Muscle layer of duodenum (tissue), 2 donors: ENCODE measurements around the gene DLG1.

Source experiments
- H3K27ac ChIP-seq: one replicate; pipeline ENCODE4 v1.7.0; 2013; ENCODE audit warnings: mild to moderate bottlenecking, low read length
- H3K27me3 ChIP-seq: one replicate; pipeline ENCODE4 v1.7.0; 2013; ENCODE audit warnings: low read depth, mild to moderate bottlenecking, control low read depth, low read length
- H3K36me3 ChIP-seq, 2 donors: one replicate each; pipeline ENCODE4 v1.7.0; 2013; ENCODE audit warnings: low read length in 2 of 2, control low read depth in 1 of 2, mild to moderate bottlenecking in 1 of 2; ENCODE audit not compliant: insufficient read depth in 2 of 2, control insufficient read depth in 1 of 2
- H3K4me1 ChIP-seq, 2 donors: one replicate each; pipeline ENCODE4 v1.7.0; 2013; ENCODE audit warnings: low read length in 2 of 2, mild to moderate bottlenecking in 2 of 2, control low read depth in 1 of 2, moderate library complexity in 1 of 2; ENCODE audit not compliant: insufficient read depth in 2 of 2, control insufficient read depth in 1 of 2
- H3K4me3 ChIP-seq, 2 donors: one replicate each; pipeline ENCODE4 v1.7.0; 2013; ENCODE audit warnings: low read length in 2 of 2, low read depth in 1 of 2, mild to moderate bottlenecking in 1 of 2
- H3K9me3 ChIP-seq, 2 donors: one replicate each; pipeline ENCODE4 v1.7.0; 2013; ENCODE audit warnings: low read length in 2 of 2, control low read depth in 1 of 2, mild to moderate bottlenecking in 1 of 2; ENCODE audit not compliant: control insufficient read depth in 1 of 2
- donor health status: healthy.

The DLG1 gene

GRCh38 chr3:197000211-197000610 lies 298.2 kb downstream of the DLG1 start:
- H3K4me3 ChIP-seq = no peak overlapping the region
- H3K36me3 ChIP-seq = no peaks in the 10 kb centered on the region
- H3K9me3 ChIP-seq = no peaks in the 10 kb centered on the region
- peaks cover 0 to 5% of the 10 kb centered on the region in 2 donors for H3K4me1 ChIP-seq
- no peak overlapping the region for H3K27ac ChIP-seq
- H3K27me3 ChIP-seq = no peaks in the 10 kb centered on the region

GRCh38 chr3:196998966-196999760 lies 299.2 kb downstream of the DLG1 start:
- peaks cover 0 to 5% of the 10 kb centered on the region in 2 donors for H3K4me1 ChIP-seq
- no peaks in the 10 kb centered on the region for H3K27me3 ChIP-seq
- no peaks in the 10 kb centered on the region for H3K36me3 ChIP-seq
- no peak overlapping the region for H3K27ac ChIP-seq
- no peaks in the 10 kb centered on the region for H3K9me3 ChIP-seq
- no peak overlapping the region for H3K4me3 ChIP-seq

GRCh38 chr3:196997311-196997710 lies 301.1 kb downstream of the DLG1 start:
- Histone ChIP-seq H3K9me3 (no peaks in the 10 kb centered on the region), H3K27me3 (no peaks in the 10 kb centered on the region), H3K4me1 (no peaks in the 10 kb centered on the region), H3K27ac (no peak overlapping the region), H3K36me3 (no peaks in the 10 kb centered on the region), H3K4me3 (no peak overlapping the region)

GRCh38 chr3:196996454-196997265 lies 301.8 kb downstream of the DLG1 start:
- Histone ChIP-seq H3K4me1 (no peaks in the 10 kb centered on the region), H3K4me3 (no peak overlapping the region), H3K36me3 (no peaks in the 10 kb centered on the region)

DNA sequence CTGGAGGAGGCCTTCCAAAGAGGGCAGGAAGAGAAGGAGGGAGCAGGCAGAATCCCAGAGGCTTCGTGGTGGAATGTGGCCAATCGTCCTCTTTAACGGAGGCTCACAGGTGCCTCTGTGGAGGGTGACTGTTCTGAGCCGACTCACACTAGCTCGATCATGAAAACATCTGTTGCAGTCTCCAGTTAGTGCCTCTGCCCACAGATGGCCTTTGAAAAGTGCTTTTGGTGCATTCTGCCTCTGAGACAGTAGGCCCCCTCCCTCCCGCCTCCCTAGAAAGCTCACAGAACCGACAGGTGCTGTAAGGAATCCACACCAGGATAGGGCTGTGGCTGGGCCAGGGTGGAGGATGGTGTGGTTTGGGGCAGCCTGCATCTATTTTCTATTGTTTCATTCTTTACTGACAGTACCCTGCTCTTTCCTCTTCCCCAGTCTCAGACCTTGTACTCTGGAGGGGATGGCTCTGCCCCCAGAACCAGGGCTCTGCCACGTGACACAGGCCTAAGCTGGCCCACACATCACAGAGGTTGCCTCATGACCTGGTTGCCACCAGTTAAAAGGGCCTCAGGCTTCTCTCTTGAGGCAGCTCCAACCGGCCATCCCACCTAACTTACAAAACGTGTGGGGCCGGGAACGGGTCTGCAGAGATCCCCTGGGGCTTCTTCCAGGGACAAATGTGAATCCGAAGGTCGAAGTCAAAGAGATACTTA lies 302.6 kb downstream of the DLG1 start:
- no peak overlapping the region for H3K27ac ChIP-seq
- H3K27me3 ChIP-seq = no peaks in the 10 kb centered on the region
- H3K9me3 ChIP-seq = no peaks in the 10 kb centered on the region
- no peaks in the 10 kb centered on the region for H3K36me3 ChIP-seq
- H3K4me1 ChIP-seq = no peaks in the 10 kb centered on the region
- no peak overlapping the region for H3K4me3 ChIP-seq

More at GRCh38 chr3:196996454-196997265, 301.8 kb downstream of the DLG1 start:
- Histone ChIP-seq H3K9me3 (no peaks in the 10 kb centered on the region), H3K27me3 (no peaks in the 10 kb centered on the region), H3K27ac (no peak overlapping the region)

DNA sequence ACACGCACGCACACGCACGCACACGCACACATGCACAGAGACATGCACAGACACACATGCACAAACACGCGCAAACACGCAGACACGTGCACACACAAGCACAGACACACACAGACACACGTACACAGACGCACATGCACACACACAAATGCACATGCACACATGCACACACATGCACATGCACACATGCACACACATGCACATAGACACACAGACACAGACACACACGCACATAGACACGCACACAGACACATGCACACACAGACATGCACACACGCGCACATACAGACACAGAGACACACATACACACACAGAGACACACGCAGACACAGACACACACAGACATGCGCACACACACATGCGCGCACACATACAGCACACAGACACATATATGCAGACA lies 303.4 kb downstream of the DLG1 start:
- no peaks in the 10 kb centered on the region for H3K4me1 ChIP-seq
- H3K9me3 ChIP-seq = no peaks in the 10 kb centered on the region
- H3K27ac ChIP-seq = no peak overlapping the region
- no peaks in the 10 kb centered on the region for H3K36me3 ChIP-seq
- no peaks in the 10 kb centered on the region for H3K27me3 ChIP-seq
- no peak overlapping the region for H3K4me3 ChIP-seq

GRCh38 chr3:196994056-196994455 lies 304.4 kb downstream of the DLG1 start:
- no peak overlapping the region for H3K4me3 ChIP-seq
- H3K4me1 ChIP-seq = no peaks in the 10 kb centered on the region
- H3K27me3 ChIP-seq = no peaks in the 10 kb centered on the region
- H3K27ac ChIP-seq = no peak overlapping the region
- no peaks in the 10 kb centered on the region for H3K36me3 ChIP-seq
- H3K9me3 ChIP-seq = no peaks in the 10 kb centered on the region
